Right renal pelvis (tissue), 4 donors: ENCODE results near the gene ZNF687. TPM values are rescaled to one million over a fixed set of nuclear protein-coding genes. Genes with fewer than 3 reads are reported as not detected.

ENCODE experiments used
- polyA plus RNA-seq, 4 donors: library from polyadenylated mRNA; unstranded; fragments of 120-200 nt; gene quantifications; one replicate each; pipeline ENCODE4 v1.2.1, GENCODE V29; 2013; ENCODE audit not compliant: insufficient read length in 4 of 4

The ZNF687 gene
- polyA plus RNA-seq, 4 donors, result 23.1 to 26.3 (median 24.0) TPM

Other genes with a start within 250 kb of the ZNF687 start
- 1 to 10 TPM; 1.3 to 4.9 (median 2.0) TPM for gene BNIPL, start 245.7 kb upstream of the ZNF687 start, polyA plus RNA-seq
- gene C1orf56, start 234.5 kb upstream of the ZNF687 start, polyA plus RNA-seq, result 10 to 100 TPM; 11.9 to 13.7 (median 13.2) TPM
- gene CDC42SE1, start 222.7 kb upstream of the ZNF687 start, polyA plus RNA-seq, result 10 to 100 TPM; 66.2 to 86.6 (median 71.3) TPM
- 10 to 100 TPM; 23.8 to 27.2 (median 26.0) TPM for gene MLLT11, start 221.9 kb upstream of the ZNF687 start, polyA plus RNA-seq
- gene GABPB2, start 211.5 kb upstream of the ZNF687 start, polyA plus RNA-seq, result 10 to 100 TPM in 3 of 4 donors, 1 to 10 TPM in 1; 9.1 to 12.0 (median 10.8) TPM
- gene SEMA6C, start 135.7 kb upstream of the ZNF687 start, polyA plus RNA-seq, result 10 to 100 TPM; 24.1 to 28.9 (median 24.9) TPM
- 1 to 10 TPM; 1.2 to 1.7 (median 1.4) TPM for gene TNFAIP8L2, start 125.7 kb upstream of the ZNF687 start, polyA plus RNA-seq
- 10 to 100 TPM; 16.9 to 19.1 (median 17.2) TPM for gene LYSMD1, start 116.4 kb upstream of the ZNF687 start, polyA plus RNA-seq
- gene SCNM1, start 116.2 kb upstream of the ZNF687 start, polyA plus RNA-seq, result 10 to 100 TPM; 37.5 to 41.7 (median 38.9) TPM
- under 1 TPM; 0.73 to 0.96 (median 0.88) TPM for gene TMOD4, start 106.3 kb upstream of the ZNF687 start, polyA plus RNA-seq
- gene VPS72, start 92.1 kb upstream of the ZNF687 start, polyA plus RNA-seq, result 10 to 100 TPM; 63.7 to 74.7 (median 69.3) TPM
- gene PIP5K1A, start 83.7 kb upstream of the ZNF687 start, polyA plus RNA-seq, result 10 to 100 TPM; 59.2 to 69.7 (median 63.1) TPM
- gene PSMD4, start 27.6 kb upstream of the ZNF687 start, polyA plus RNA-seq, result 100 to 1,000 TPM; 135 to 165 (median 140) TPM
- 10 to 100 TPM; 59.3 to 63.3 (median 61.4) TPM for gene PI4KB, start 45.1 kb downstream of the ZNF687 start, polyA plus RNA-seq
- gene RFX5, start 65.0 kb downstream of the ZNF687 start, polyA plus RNA-seq, result 10 to 100 TPM; 43.4 to 46.8 (median 45.3) TPM
- gene SELENBP1, start 90.4 kb downstream of the ZNF687 start, polyA plus RNA-seq, result 10 to 100 TPM; 45.4 to 53.6 (median 53.4) TPM
- 100 to 1,000 TPM; 238 to 300 (median 254) TPM for gene PSMB4, start 117.3 kb downstream of the ZNF687 start, polyA plus RNA-seq
- gene POGZ, start 177.2 kb downstream of the ZNF687 start, polyA plus RNA-seq, result 100 to 1,000 TPM in 2 of 4 donors, 10 to 100 TPM in 2; 82.2 to 128 (median 104) TPM
- 10 to 100 TPM; 37.5 to 57.4 (median 40.8) TPM for gene CGN, start 229.1 kb downstream of the ZNF687 start, polyA plus RNA-seq